Activated CD4-positive, alpha-beta memory T cell treated with anti-CD3 and anti-CD28 coated beads, Interleukin-2, amount 10 ng/mL, durations not matched to agents 7 days and 5 days (primary cell): ENCODE data around the gene KIF22. TPM values are rescaled to one million over a fixed set of nuclear protein-coding genes. Genes with fewer than 3 reads are reported as not detected.
A peak's percentile ranks its signal among the peaks of the same experiment; 100 is the strongest.

Experiments
- CTCF ChIA-PET: fragments of 350-600 bp; sonication (Branson Sonifier 250); formaldehyde crosslinking; loops from one replicate; lab custom pipeline; 2021; ENCODE audit warnings: antibody characterized with exemption, inconsistent platforms; lab: Charles Lee
- POLR2A ChIA-PET: fragments of 350-600 bp; sonication (Branson Sonifier 250); formaldehyde crosslinking; loops from one replicate; lab custom pipeline; 2021; ENCODE audit warnings: antibody characterized with exemption; lab: Charles Lee
- DNase-seq: peaks from one replicate; pipeline ENCODE4 v3.0.0-alpha.2; 2020
- H3K27ac Mint-ChIP-seq: one replicate; pipeline ENCODE4 v1.8.0; 2021; ENCODE audit warnings: mild to moderate bottlenecking, mixed read lengths
- H3K27me3 Mint-ChIP-seq: one replicate; pipeline ENCODE4 v1.8.0; 2021; ENCODE audit warnings: mixed read lengths
- H3K36me3 Mint-ChIP-seq: one replicate; pipeline ENCODE4 v1.8.0; 2021; ENCODE audit warnings: low read depth, mixed read lengths
- H3K4me1 Mint-ChIP-seq: one replicate; pipeline ENCODE4 v1.8.0; 2021; ENCODE audit warnings: mixed read lengths
- H3K4me3 Mint-ChIP-seq: one replicate; pipeline ENCODE4 v1.8.0; 2021; ENCODE audit warnings: mild to moderate bottlenecking, mixed read lengths
- H3K9me3 Mint-ChIP-seq: one replicate; pipeline ENCODE4 v1.8.0; 2021; ENCODE audit warnings: mixed read lengths
- total RNA-seq, 2 experiments: library from RNA; stranded (reverse); gene quantifications; one replicate each; pipeline ENCODE4 v1.2.3, GENCODE V29; 2021

Gene KIF22
- total RNA-seq, 2 experiments from 2014 or later: 187 to 192 TPM

DNA sequence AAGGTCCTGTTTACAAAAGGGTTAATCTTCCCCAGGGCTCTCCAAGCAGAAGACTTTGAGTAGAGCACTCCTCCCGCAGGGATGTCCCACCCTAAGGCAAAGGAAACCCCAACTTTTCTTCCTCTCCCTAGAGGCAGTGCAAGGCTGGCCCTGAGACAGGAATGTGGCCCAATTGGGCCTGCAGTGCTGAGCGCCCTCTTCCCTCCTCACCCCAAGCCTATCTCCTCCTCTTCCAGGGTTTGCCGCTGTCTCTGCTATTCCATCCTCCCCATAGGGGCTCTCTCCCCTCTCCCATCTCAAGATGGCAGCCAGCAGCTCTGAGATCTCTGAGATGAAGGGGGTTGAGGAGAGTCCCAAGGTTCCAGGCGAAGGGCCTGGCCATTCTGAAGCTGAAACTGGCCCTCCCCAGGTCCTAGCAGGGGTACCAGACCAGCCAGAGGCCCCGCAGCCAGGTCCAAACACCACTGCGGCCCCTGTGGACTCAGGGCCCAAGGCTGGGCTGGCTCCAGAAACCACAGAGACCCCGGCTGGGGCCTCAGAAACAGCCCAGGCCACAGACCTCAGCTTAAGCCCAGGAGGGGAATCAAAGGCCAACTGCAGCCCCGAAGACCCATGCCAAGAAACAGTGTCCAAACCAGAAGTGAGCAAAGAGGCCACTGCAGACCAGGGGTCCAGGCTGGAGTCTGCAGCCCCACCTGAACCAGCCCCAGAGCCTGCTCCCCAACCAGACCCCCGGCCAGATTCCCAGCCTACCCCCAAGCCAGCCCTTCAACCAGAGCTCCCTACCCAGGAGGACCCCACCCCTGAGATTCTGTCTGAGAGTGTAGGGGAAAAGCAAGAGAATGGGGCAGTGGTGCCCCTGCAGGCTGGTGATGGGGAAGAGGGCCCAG, 22.4 kb downstream of the KIF22 start:
- POLR2A ChIA-PET: interaction anchor here (1.6 to 10.3 kb wide), 3 partner anchors 8 to 112 kb away, joined by 5 to 206 read pairs (median 12); partner anchors contain the start of genes KIF22 and MAZ

DNA sequence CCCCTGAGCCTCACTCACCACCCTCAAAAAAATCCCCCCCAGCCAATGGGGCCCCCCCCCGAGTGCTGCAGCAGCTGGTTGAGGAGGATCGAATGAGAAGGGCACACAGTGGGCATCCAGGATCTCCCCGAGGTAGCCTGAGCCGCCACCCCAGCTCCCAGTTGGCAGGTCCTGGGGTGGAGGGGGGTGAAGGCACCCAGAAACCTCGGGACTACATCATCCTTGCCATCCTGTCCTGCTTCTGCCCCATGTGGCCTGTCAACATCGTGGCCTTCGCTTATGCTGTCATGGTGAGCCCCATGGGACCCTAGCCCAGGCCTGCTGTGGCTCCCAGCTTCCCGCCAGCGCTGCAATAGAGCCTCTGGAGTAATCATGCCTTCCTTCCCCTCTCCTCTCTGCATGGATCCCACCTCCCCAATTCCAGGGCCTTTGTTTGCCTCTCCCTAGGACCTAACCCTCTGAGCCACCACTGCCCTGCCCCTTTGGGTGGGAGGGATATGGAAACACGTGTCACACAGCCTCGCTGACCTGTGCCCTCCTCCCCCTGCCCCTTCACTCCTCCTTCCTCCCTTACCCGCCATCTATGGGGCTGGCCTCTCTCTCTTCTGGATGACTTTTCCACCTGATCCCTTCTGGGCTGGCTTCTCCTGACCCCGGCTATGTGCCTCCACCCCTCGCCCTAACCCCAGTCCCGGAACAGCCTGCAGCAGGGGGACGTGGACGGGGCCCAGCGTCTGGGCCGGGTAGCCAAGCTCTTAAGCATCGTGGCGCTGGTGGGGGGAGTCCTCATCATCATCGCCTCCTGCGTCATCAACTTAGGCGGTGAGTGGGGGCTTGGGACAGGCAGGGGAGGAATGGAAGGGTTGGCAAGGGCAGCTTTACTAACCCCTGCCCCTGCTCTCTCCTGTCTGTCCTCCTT, 23.4 kb downstream of the KIF22 start:
- Mint-ChIP-seq H3K36me3 (peaks cover 41% of the 10 kb centered on the region), H3K4me3 (no peak overlapping the region), H3K27ac (no peak overlapping the region), H3K9me3 (no peaks in the 10 kb centered on the region), H3K27me3 (peaks cover 11% of the 10 kb centered on the region), H3K4me1 (peaks cover 74% of the 10 kb centered on the region)
- POLR2A ChIA-PET: interaction anchor here (1.0 to 10.3 kb wide), 2 partner anchors 9 to 24 kb away, joined by 3 to 206 read pairs; partner anchors contain the start of genes KIF22 and MAZ
- CTCF ChIA-PET: interaction anchor here (1.1 to 3.7 kb wide), 2 partner anchors 24 to 113 kb away, joined by 4 to 57 read pairs; no protein-coding TSS in a partner anchor
- DNase-seq: no peak

More for the DNA sequence above, 22.4 kb downstream of the KIF22 start:
- peak overlapping the region; percentile 24 for H3K4me3 Mint-ChIP-seq
- H3K4me1 Mint-ChIP-seq: peaks cover 74% of the 10 kb centered on the region
- H3K27me3 Mint-ChIP-seq: peaks cover 11% of the 10 kb centered on the region
- CTCF ChIA-PET: interaction anchor here (0.6 to 1.2 kb wide), 3 partner anchors 13 to 114 kb away, joined by 3 to 6 read pairs (median 4); no protein-coding TSS in a partner anchor
- H3K36me3 Mint-ChIP-seq: peaks cover 41% of the 10 kb centered on the region
- no peak for DNase-seq
- no peak overlapping the region for H3K27ac Mint-ChIP-seq
- H3K9me3 Mint-ChIP-seq: no peaks in the 10 kb centered on the region

DNA sequence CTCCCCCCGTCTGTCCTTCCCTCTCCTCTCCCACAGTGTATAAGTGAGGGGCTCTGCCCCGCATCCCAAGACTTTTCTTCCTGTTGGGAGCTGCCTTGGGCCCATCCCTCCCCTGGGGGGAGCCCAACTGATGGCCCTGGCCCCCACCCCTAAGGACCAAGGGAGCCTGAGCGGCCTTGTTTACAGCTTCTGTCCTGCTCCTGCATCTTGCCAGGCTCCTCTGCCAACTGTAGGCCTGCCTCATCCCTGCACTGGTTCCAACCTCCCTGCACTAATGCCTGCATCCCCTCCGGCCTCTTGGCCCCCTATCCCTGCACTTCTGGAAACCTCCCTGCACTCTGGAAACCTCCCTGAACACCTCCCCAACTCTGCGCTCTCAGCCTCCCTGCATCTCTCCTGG, 24.0 kb downstream of the KIF22 start:
- POLR2A ChIA-PET: interaction anchor here (1.0 to 10.3 kb wide), 4 partner anchors 10 to 114 kb away, joined by 3 to 206 read pairs (median 32); partner anchors contain the start of genes KIF22 and MAZ
- H3K36me3 Mint-ChIP-seq: peaks cover 43% of the 10 kb centered on the region

DNA sequence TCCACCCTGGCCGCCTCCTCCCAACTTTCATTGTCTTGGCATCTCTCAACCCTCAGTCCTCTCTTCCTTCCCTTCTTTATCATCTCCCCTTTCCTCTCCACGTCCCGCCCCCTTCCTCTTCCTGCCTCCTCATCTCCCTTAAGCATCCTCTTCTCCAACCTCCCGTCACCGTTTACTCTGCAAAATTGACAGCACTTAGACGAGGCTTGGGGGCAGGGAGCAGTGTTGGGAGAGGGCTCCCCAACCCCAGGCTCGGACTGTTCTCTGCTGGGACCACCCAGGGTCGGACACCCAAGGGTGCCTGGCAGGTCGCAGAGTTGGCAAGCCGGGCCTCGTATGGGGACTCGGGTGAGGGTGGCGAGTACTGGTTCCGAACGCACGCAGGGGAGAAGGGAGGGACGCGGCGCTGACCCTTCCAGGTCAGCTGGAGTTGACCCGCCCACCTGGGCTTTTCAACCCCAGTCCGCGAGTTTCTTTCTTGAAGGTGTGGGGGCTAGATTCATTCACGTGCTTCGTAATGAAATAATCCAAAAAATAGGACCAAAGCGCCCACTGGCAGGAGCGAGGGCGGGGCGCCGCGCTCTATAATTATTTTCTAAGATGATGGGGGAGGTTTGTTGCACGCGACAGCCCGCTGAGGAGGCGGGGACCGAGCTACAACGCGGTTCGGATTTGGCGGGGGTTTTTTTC, 24.6 kb downstream of the KIF22 start:
- DNase-seq: peak; percentile 53
- Mint-ChIP-seq H3K27ac (peak overlapping the region; percentile 94), H3K4me1 (peaks cover 75% of the 10 kb centered on the region), H3K36me3 (peaks cover 44% of the 10 kb centered on the region), H3K9me3 (no peaks in the 10 kb centered on the region), H3K4me3 (peak overlapping the region; percentile 94), H3K27me3 (peaks cover 11% of the 10 kb centered on the region)
- ChIA-PET CTCF (interaction anchor here (0.5 to 8.1 kb wide), 33 partner anchors 7 to 795 kb away, joined by 3 to 86 read pairs (median 5); partner anchors contain the start of genes ALDOA, C16orf54, CDIPT and HIRIP3), POLR2A (interaction anchor here (0.9 to 10.3 kb wide), 11 partner anchors 10 to 368 kb away, joined by 3 to 206 read pairs (median 7); partner anchors contain the start of genes C16orf54, CORO1A, KCTD13 and KIF22)

More for the DNA sequence above, 24.0 kb downstream of the KIF22 start:
- CTCF ChIA-PET: interaction anchor here (1.1 to 3.7 kb wide), 4 partner anchors 25 to 241 kb away, joined by 4 to 57 read pairs (median 9); no protein-coding TSS in a partner anchor
- no peak for DNase-seq
- Mint-ChIP-seq H3K27me3 (peaks cover 11% of the 10 kb centered on the region), H3K9me3 (no peaks in the 10 kb centered on the region), H3K4me1 (peaks cover 75% of the 10 kb centered on the region), H3K27ac (peak overlapping the region; percentile 94), H3K4me3 (peak overlapping the region; percentile 94)

DNA sequence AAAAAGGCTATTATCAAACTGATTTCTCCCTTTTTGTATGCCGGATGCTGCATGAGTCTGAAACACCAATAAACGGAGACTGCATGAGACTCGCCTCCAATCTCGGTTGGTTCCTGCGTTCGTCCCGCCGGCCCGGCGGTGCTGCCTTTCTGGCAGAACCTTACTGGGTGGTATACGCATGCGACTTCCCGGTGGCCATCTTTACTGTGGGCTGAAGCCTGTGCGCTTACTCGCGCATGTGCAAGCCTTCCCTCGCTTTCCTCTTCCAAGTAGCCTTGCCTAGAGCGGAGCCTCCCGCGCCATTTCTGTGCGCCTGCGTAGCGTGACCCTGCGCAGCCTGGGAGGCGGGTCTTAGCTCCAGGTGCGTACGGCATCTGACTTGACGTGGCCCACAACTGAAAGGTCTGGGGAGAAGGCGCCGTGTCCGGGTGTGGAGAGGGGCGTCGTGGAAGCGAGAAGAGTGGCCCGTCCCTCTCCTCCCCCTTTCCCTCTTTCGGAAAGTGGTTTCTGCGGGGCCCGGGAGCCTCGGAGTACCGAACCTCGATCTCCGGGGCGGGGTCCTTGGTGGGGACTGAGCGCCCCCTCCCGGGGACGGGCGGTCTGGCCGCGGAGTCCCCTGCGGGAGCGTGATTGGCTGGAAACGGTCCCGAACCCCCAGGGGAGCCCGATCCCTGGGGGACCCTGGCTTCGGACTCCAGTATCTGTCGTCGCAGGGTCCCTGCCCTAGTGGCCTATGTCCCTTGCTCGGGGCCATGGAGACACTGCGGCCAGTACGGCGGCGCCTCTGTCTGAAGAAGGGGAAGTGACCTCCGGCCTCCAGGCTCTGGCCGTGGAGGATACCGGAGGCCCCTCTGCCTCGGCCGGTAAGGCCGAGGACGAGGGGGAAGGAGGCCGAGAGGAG, 25.5 kb downstream of the KIF22 start, which contains the start of gene PAGR1:
TSS of gene PAGR1 (plus strand) at position 360 of the 901 bp plus-strand sequence. CDS start at position 734, 374 bp downstream.
- Mint-ChIP-seq H3K4me1 (peaks cover 72% of the 10 kb centered on the region), H3K9me3 (no peaks in the 10 kb centered on the region), H3K36me3 (peaks cover 44% of the 10 kb centered on the region), H3K4me3 (peak within 1 kb of the TSS; percentile 94), H3K27ac (peak within 1 kb of the TSS; percentile 94), H3K27me3 (peaks cover 11% of the 10 kb centered on the region)
- peak; percentile 99 for DNase-seq
- POLR2A ChIA-PET: interaction anchor here (0.9 to 10.3 kb wide), 13 partner anchors 10 to 367 kb away, joined by 3 to 206 read pairs (median 4); partner anchors contain the start of genes C16orf54, CORO1A, KCTD13 and KIF22
- CTCF ChIA-PET: interaction anchor here (0.5 to 8.1 kb wide), 39 partner anchors 8 to 794 kb away, joined by 3 to 86 read pairs (median 5); partner anchors contain the start of genes ALDOA, C16orf54, CDIPT and HIRIP3

DNA sequence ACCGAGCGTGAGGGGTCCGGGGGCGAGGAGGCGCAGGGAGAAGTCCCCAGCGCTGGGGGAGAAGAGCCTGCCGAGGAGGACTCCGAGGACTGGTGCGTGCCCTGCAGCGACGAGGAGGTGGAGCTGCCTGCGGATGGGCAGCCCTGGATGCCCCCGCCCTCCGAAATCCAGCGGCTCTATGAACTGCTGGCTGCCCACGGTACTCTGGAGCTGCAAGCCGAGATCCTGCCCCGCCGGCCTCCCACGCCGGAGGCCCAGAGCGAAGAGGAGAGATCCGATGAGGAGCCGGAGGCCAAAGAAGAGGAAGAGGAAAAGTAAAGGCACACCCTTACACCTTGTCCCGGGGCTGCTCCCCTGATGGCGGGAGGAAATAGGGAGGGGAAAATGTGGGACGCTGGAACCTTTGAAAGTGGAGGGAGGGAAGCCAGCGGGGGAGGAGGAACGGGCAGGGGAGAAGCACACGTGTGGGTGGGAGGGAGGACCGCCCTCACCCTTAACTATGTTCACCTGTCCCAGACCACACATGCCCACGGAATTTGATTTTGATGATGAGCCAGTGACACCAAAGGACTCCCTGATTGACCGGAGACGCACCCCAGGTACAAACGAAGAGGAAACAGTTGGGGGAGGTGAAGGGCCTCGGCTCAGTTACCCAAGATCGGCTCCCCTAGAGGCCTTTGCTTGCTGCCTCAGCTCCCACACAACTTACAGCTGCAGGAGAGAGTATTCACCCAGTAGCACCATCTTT, 26.3 kb downstream of the KIF22 start:
- Mint-ChIP-seq H3K4me3 (peak overlapping the region; percentile 94), H3K27ac (peak overlapping the region; percentile 94), H3K4me1 (peaks cover 67% of the 10 kb centered on the region), H3K36me3 (peaks cover 46% of the 10 kb centered on the region), H3K9me3 (no peaks in the 10 kb centered on the region), H3K27me3 (peaks cover 7% of the 10 kb centered on the region)
- CTCF ChIA-PET: interaction anchor here (0.7 to 8.1 kb wide), 21 partner anchors 8 to 794 kb away, joined by 3 to 86 read pairs (median 6); partner anchors contain the start of genes ALDOA, HIRIP3, INO80E and KIF22
- POLR2A ChIA-PET: interaction anchor here (1.2 to 10.3 kb wide), 9 partner anchors 10 to 145 kb away, joined by 3 to 206 read pairs (median 14); partner anchors contain the start of genes C16orf54, KIF22, MAZ and TMEM219
- peak; percentile 74 for DNase-seq

DNA sequence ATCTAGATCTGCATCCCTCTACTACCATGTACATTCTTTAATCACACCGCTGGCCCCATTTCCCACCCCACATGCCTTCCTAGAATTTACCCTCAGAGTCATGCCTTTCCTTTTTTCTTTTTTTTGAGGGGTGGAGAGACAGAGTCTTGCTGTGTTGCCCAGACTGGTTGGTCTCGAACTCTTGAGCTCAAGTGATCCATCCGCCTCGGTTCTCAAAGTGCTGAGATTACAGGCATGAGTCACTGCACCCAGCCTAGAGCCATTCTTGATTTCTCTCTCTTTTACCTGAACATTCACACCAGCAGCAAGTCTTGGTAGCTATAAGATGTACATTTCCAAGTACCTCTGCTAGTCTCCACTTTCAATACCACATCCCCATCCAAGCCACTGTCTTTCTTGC, 27.5 kb downstream of the KIF22 start:
- peak overlapping the region; percentile 74 for H3K4me3 Mint-ChIP-seq
- H3K36me3 Mint-ChIP-seq: peaks cover 48% of the 10 kb centered on the region
- no peak for DNase-seq
- no peaks in the 10 kb centered on the region for H3K27me3 Mint-ChIP-seq
- H3K27ac Mint-ChIP-seq: peak overlapping the region; percentile 78
- POLR2A ChIA-PET: interaction anchor here (1.0 to 10.3 kb wide), 6 partner anchors 9 to 236 kb away, joined by 3 to 206 read pairs (median 16); partner anchors contain the start of genes C16orf54, KIF22 and MAZ
- H3K9me3 Mint-ChIP-seq: no peaks in the 10 kb centered on the region
- peaks cover 67% of the 10 kb centered on the region for H3K4me1 Mint-ChIP-seq
- CTCF ChIA-PET: interaction anchor here (0.7 to 8.1 kb wide), 9 partner anchors 9 to 122 kb away, joined by 3 to 86 read pairs (median 5); partner anchors contain the start of genes KIF22 and MAZ

DNA sequence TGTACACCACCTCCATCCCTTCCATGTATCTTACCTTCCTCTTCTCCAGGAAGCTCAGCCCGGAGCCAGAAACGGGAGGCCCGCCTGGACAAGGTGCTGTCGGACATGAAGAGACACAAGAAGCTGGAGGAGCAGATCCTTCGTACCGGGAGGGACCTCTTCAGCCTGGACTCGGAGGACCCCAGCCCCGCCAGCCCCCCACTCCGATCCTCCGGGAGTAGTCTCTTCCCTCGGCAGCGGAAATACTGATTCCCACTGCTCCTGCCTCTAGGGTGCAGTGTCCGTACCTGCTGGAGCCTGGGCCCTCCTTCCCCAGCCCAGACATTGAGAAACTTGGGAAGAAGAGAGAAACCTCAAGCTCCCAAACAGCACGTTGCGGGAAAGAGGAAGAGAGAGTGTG, 29.0 kb downstream of the KIF22 start:
- H3K27ac Mint-ChIP-seq: peak overlapping the region; percentile 94
- no peak for DNase-seq
- POLR2A ChIA-PET: interaction anchor here (0.8 to 10.3 kb wide), 9 partner anchors 15 to 175 kb away, joined by 3 to 206 read pairs (median 6); partner anchors contain the start of genes C16orf54, CDIPT, HIRIP3 and KIF22
- H3K27me3 Mint-ChIP-seq: no peaks in the 10 kb centered on the region
- H3K4me3 Mint-ChIP-seq: peak overlapping the region; percentile 98
- peaks cover 71% of the 10 kb centered on the region for H3K4me1 Mint-ChIP-seq
- CTCF ChIA-PET: interaction anchor here (0.5 to 8.1 kb wide), 11 partner anchors 9 to 225 kb away, joined by 3 to 86 read pairs (median 3); partner anchors contain the start of gene MAZ
- peaks cover 48% of the 10 kb centered on the region for H3K36me3 Mint-ChIP-seq
- H3K9me3 Mint-ChIP-seq: no peaks in the 10 kb centered on the region

DNA sequence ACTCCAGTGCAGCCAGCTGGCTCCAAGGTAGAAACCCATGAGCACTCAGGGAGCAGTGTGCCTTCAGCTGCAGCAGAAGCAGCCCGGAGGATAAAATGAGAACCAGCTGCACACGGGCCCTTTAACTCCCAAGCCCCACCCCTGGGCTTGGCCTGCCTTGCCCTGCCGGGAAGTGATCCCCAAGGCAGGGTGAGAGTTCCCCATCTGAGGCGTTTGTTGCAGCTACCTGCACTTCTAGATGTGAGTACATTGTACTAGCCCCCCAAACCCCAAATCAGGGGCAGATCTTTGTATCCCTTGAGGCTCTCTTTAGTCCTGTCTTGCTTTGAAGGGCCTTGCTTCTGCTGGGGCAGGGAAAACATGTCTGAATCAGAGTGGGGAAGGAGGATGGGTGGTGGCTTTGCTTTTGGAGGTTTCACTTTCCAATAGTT, 29.7 kb downstream of the KIF22 start, which contains the start of gene MVP:
TSS of gene MVP (plus strand) at position 192 of the 431 bp plus-strand sequence. CDS start 10,088 bp downstream, outside the sequence.
- ChIA-PET POLR2A (interaction anchor here (0.8 to 10.3 kb wide), 18 partner anchors 9 to 203 kb away, joined by 3 to 206 read pairs (median 4); partner anchors contain the start of genes C16orf54, C16orf92, CDIPT and HIRIP3), CTCF (interaction anchor here (0.8 to 8.1 kb wide), 9 partner anchors 9 to 212 kb away, joined by 3 to 86 read pairs (median 5); partner anchors contain the start of genes KIF22 and MAZ)
- H3K36me3 Mint-ChIP-seq: peaks cover 56% of the 10 kb centered on the region
- H3K27ac Mint-ChIP-seq: peak within 1 kb of the TSS; percentile 94
- DNase-seq: peak; percentile 70
- peaks cover 71% of the 10 kb centered on the region for H3K4me1 Mint-ChIP-seq
- H3K9me3 Mint-ChIP-seq: no peaks in the 10 kb centered on the region
- H3K4me3 Mint-ChIP-seq: peak within 1 kb of the TSS; percentile 98
- no peaks in the 10 kb centered on the region for H3K27me3 Mint-ChIP-seq
